ENCODE data around the gene KBTBD2. TPM values are rescaled to one million over a fixed set of nuclear protein-coding genes. Genes with fewer than 3 reads are reported as not detected.
"Not testable (repeated sequence)": the region's sequence is repeated elsewhere in the genome, so short reads cannot be mapped to it uniquely, and the experiment has no call there.

Gene KBTBD2
- total RNA-seq, 4 donors from 2014 or later: 24.3 to 38.9 (median 35.5) TPM

GRCh38 chr7:32868116-32868515, 23.4 kb downstream of the KBTBD2 start:
- intact Hi-C loops (cut with DNase I; ENCODE audit: low total_unique reads): no loop called here

GRCh38 chr7:32865448-32866030, 26.0 kb downstream of the KBTBD2 start:
- intact Hi-C loops (cut with DNase I; ENCODE audit: low total_unique reads): no loop called here

More at GRCh38 chr7:32868116-32868515, 23.4 kb downstream of the KBTBD2 start:
- WGBS, 2 donors: 97 to 99% methylated on average over 4 of the region's 4 CpGs
- no peak for DNase-seq (ENCODE audit: low spot score in 2 of 2)
- H3K4me3 ChIP-seq (ENCODE audit: low read depth, poor library complexity, severe bottlenecking): no peak overlapping the region
- no peak for TF ChIP-seq POLR2A (IDR thresholded peaks at IDR 0.05)
- no peak for TF ChIP-seq CTCF (IDR thresholded peaks at IDR 0.05)

GRCh38 chr7:32863872-32864271, 27.7 kb downstream of the KBTBD2 start:
- H3K4me3 ChIP-seq (ENCODE audit: low read depth, poor library complexity, severe bottlenecking); intact Hi-C loops (cut with DNase I; ENCODE audit: low total_unique reads); DNase-seq (ENCODE audit: low spot score in 2 of 2): not testable (repeated sequence)
- 92 to 96% methylated on average over 1 of the region's 1 CpG for WGBS, 2 donors

More at GRCh38 chr7:32865448-32866030, 26.0 kb downstream of the KBTBD2 start:
- H3K4me3 ChIP-seq (ENCODE audit: low read depth, poor library complexity, severe bottlenecking): no peak overlapping the region
- no peak for DNase-seq (ENCODE audit: low spot score in 2 of 2)
- no peak for TF ChIP-seq POLR2A (IDR thresholded peaks at IDR 0.05)
- TF ChIP-seq CTCF (IDR thresholded peaks at IDR 0.05): no peak

GRCh38 chr7:32860090-32860489, 31.5 kb downstream of the KBTBD2 start:
- intact Hi-C loops (cut with DNase I; ENCODE audit: low total_unique reads): no loop called here
- TF ChIP-seq POLR2A (IDR thresholded peaks at IDR 0.05) (no peak), CTCF (IDR thresholded peaks at IDR 0.05) (no peak)
- no peak for DNase-seq (ENCODE audit: low spot score in 2 of 2)
- no peak overlapping the region for H3K4me3 ChIP-seq (ENCODE audit: low read depth, poor library complexity, severe bottlenecking)

GRCh38 chr7:32858648-32859047, 32.9 kb downstream of the KBTBD2 start:
- no peak overlapping the region for H3K4me3 ChIP-seq (ENCODE audit: low read depth, poor library complexity, severe bottlenecking)
- TF ChIP-seq POLR2A (IDR thresholded peaks at IDR 0.05) (no peak), CTCF (IDR thresholded peaks at IDR 0.05) (no peak)
- intact Hi-C loops (cut with DNase I; ENCODE audit: low total_unique reads): no loop called here
- no peak for DNase-seq (ENCODE audit: low spot score in 2 of 2)
- 0 to 66% methylated on average over 1 of the region's 1 CpG for WGBS, 2 donors

GRCh38 chr7:32857063-32857462, 34.5 kb downstream of the KBTBD2 start:
- whole genome bisulfite sequencing, 2 donors: 62 to 63% methylated on average over 5 of the region's 5 CpGs

GRCh38 chr7:32855837-32856775, 35.5 kb downstream of the KBTBD2 start:
- H3K4me3 ChIP-seq (ENCODE audit: low read depth, poor library complexity, severe bottlenecking); intact Hi-C loops (cut with DNase I; ENCODE audit: low total_unique reads); DNase-seq (ENCODE audit: low spot score in 2 of 2): not testable (repeated sequence)
- 34 to 49% methylated on average over 9 of the region's 9 CpGs for WGBS, 2 donors

More at GRCh38 chr7:32857063-32857462, 34.5 kb downstream of the KBTBD2 start:
- H3K4me3 ChIP-seq (ENCODE audit: low read depth, poor library complexity, severe bottlenecking); intact Hi-C loops (cut with DNase I; ENCODE audit: low total_unique reads); DNase-seq (ENCODE audit: low spot score in 2 of 2): not testable (repeated sequence)

- DNase-seq (ENCODE audit: low spot score in 2 of 2); H3K4me3 ChIP-seq (ENCODE audit: low read depth, poor library complexity, severe bottlenecking); intact Hi-C loops (cut with DNase I; ENCODE audit: low total_unique reads): not testable (repeated sequence)
- 67 to 77% methylated on average over 2 to 3 of the region's 3 CpGs for WGBS, 2 donors
These were observed 40.9 kb downstream of the KBTBD2 start for GRCh38 chr7:32850654-32851053.

GRCh38 chr7:32848655-32849054, 42.9 kb downstream of the KBTBD2 start:
- H3K4me3 ChIP-seq (ENCODE audit: low read depth, poor library complexity, severe bottlenecking); DNase-seq (ENCODE audit: low spot score in 2 of 2): not testable (repeated sequence)
- intact Hi-C loops (cut with DNase I; ENCODE audit: low total_unique reads): loop anchor here (1.0 kb wide), 1 partner anchor 19 kb away; no protein-coding TSS in a partner anchor
- WGBS, 2 donors: 70 to 79% methylated on average over 2 of the region's 2 CpGs
